Pancreas (tissue), 10 donors: ENCODE measurements around the gene ROBO1. TPM values are rescaled to one million over a fixed set of nuclear protein-coding genes. Genes with fewer than 3 reads are reported as not detected.

Experiments
- ATAC-seq, 4 donors: fragments of 200-7000 bp; cut with Tn5 transposase; one replicate each; pipeline versions ENCODE4 v1.8.0 to v1.9.1; 2020; ENCODE audit warnings: mild to moderate bottlenecking in 4 of 4, moderate library complexity in 4 of 4
- DNase-seq, 6 donors: peaks; one replicate each; pipeline ENCODE4 v3.0.0-alpha.2; 2020
- FAIRE-seq: peaks from 2 replicates; lab custom pipeline; 2012; peaks lifted over from hg19 to GRCh38; lab: Jason Lieb, UNC
- H3K27ac ChIP-seq, 4 donors: fragments of 200-600 bp; sonication (generic); 1 replicate in 3 of 4; 2 replicates in 1 of 4; pipeline versions ENCODE4 v1.5.0 to v1.8.0; 2020
- H3K27me3 ChIP-seq, 4 donors: fragments of 200-600 bp; one replicate each; pipeline ENCODE4 v1.8.0; 2021
- H3K36me3 ChIP-seq, 3 donors: fragments of 200-600 bp; sonication (generic) in 1 of 3; one replicate each; pipeline versions ENCODE4 v1.5.0 to v1.8.0; 2020 to 2021
- H3K4me1 ChIP-seq, 3 donors: fragments of 200-600 bp; one replicate each; pipeline ENCODE4 v1.8.0; 2021
- H3K4me3 ChIP-seq, 4 donors: fragments of 200-600 bp; sonication (generic) in 2 of 4; one replicate each; pipeline versions ENCODE4 v1.5.0 to v1.8.0; 2020 to 2021
- H3K9me3 ChIP-seq, 4 donors: fragments of 200-600 bp; one replicate each; pipeline ENCODE4 v1.8.0; 2021
- CTCF ChIP-seq, 4 donors: fragments of 200-600 bp; sonication (generic) in 3 of 4; IDR thresholded peaks; one replicate each; pipeline versions ENCODE4 v1.5.0 to v1.8.0; 2021; ENCODE audit warnings: antibody characterized with exemption in 4 of 4
- WGBS, 2 donors: extraction: QIAGEN DNeasy Blood & Tissue Kit; methylation state at CpG; one replicate each; pipeline ENCODE4 v1.1.7; 2013; 5-methylcytosine and 5-hydroxymethylcytosine counted together
- intact Hi-C, 3 donors: fragments of 100-400 bp; cut with DNase I; formaldehyde crosslinking; loops; one replicate each; pipeline versions ENCODE4 v1.11.1 to v1.14.2; 2022
- polyA plus RNA-seq, 2 donors: library from polyadenylated mRNA; stranded (reverse); fragments of 200-250 nt; gene quantifications; one replicate each; pipeline ENCODE4 v1.2.3, GENCODE V29; 2013
- total RNA-seq, 6 donors: library from RNA; stranded (reverse); fragmentation: NEBNext Ultra II Directional in 4 of 6; extraction: Animal tissue kit (Norgen Biotek cat#: 25700) in 4 of 6; gene quantifications; one replicate each; pipeline versions ENCODE4 v1.2.1 to v1.2.4, GENCODE V29; 2021 to 2023
- donor health status: healthy with polysubstance abuse.
- donor health status: DM: no; HTN: no; CAD: no; lungs with moderate emphysema.
- donor health status: DM: no; HTN: no; CAD: no.
- donor health status: control.
- donor health status: control.
- donor health status: Bipolar disorder and iron deficiency.
- donor health status: DM: yes; HTN: yes; CAD: no.
- donor health status: DM: no; HTN: no; CAD: no.
- donor health status: DM: no; HTN: no; CAD: no.
- donor health status: DM: yes; HTN: yes; CAD: no.

Gene ROBO1
- total and polyA plus RNA-seq, 8 donors = 0.51 to 8.5 (median 2.8) TPM

- ATAC-seq (peak in 1 of 4 donors; percentile 38), DNase-seq (no peak), FAIRE-seq (no peak)
- Histone ChIP-seq H3K4me1 (no peaks in the 10 kb centered on the region), H3K27ac (no peak overlapping the region), H3K36me3 (no peaks in the 10 kb centered on the region), H3K4me3 (no peak overlapping the region), H3K9me3 (no peaks in the 10 kb centered on the region), H3K27me3 (no peaks in the 10 kb centered on the region)
- WGBS, 2 donors = 52 to 53% methylated on average over 7 of the region's 7 CpGs
- intact Hi-C loops = no loop called here
- no peak for TF ChIP-seq CTCF (IDR thresholded peaks at IDR 0.05)
Measured at GRCh38 chr3:78848392-78849288, 919.2 kb downstream of the ROBO1 start.

GRCh38 chr3:78847603-78848002, 920.2 kb downstream of the ROBO1 start:
- Histone ChIP-seq H3K36me3 (no peaks in the 10 kb centered on the region), H3K27ac (no peak overlapping the region), H3K27me3 (no peaks in the 10 kb centered on the region), H3K4me3 (no peak overlapping the region), H3K4me1 (no peaks in the 10 kb centered on the region), H3K9me3 (no peaks in the 10 kb centered on the region)
- no peak for TF ChIP-seq CTCF (IDR thresholded peaks at IDR 0.05)
- intact Hi-C loops = no loop called here
- ATAC-seq (no peak), FAIRE-seq (no peak), DNase-seq (no peak)
- WGBS, 2 donors = 52 to 53% methylated on average over 3 of the region's 3 CpGs

- FAIRE-seq = no peak
- no peak for ATAC-seq
- Histone ChIP-seq H3K9me3 (no peaks in the 10 kb centered on the region), H3K4me3 (no peak overlapping the region), H3K4me1 (no peaks in the 10 kb centered on the region), H3K36me3 (no peaks in the 10 kb centered on the region), H3K27ac (no peak overlapping the region), H3K27me3 (no peaks in the 10 kb centered on the region)
- no peak for DNase-seq
- intact Hi-C loops = no loop called here
- no peak for TF ChIP-seq CTCF (IDR thresholded peaks at IDR 0.05)
- WGBS, 2 donors = 55 to 65% methylated on average over 4 of the region's 4 CpGs
Measured at GRCh38 chr3:78847203-78847602, 920.6 kb downstream of the ROBO1 start.

- no peaks in the 10 kb centered on the region for H3K9me3 ChIP-seq
- DNase-seq (no peak), ATAC-seq (peak in 1 of 4 donors; percentile 44), FAIRE-seq (no peak)
- no peak for TF ChIP-seq CTCF (IDR thresholded peaks at IDR 0.05)
- no peaks in the 10 kb centered on the region for H3K36me3 ChIP-seq
- H3K27ac ChIP-seq = no peak overlapping the region
- H3K4me1 ChIP-seq = no peaks in the 10 kb centered on the region
- H3K27me3 ChIP-seq = no peaks in the 10 kb centered on the region
- no peak overlapping the region for H3K4me3 ChIP-seq
- intact Hi-C loops = no loop called here
- WGBS, 2 donors = 51 to 66% methylated on average over 3 of the region's 3 CpGs
Measured at GRCh38 chr3:78846718-78847117, 921.1 kb downstream of the ROBO1 start.

GRCh38 chr3:78845605-78846004, 922.2 kb downstream of the ROBO1 start:
- no peaks in the 10 kb centered on the region for H3K4me1 ChIP-seq
- FAIRE-seq = no peak

More at GRCh38 chr3:78845605-78846004, 922.2 kb downstream of the ROBO1 start:
- DNase-seq (no peak), ATAC-seq (no peak)
- 38 to 42% methylated on average over 3 of the region's 3 CpGs for WGBS, 2 donors
- Histone ChIP-seq H3K27me3 (no peaks in the 10 kb centered on the region), H3K9me3 (no peaks in the 10 kb centered on the region), H3K27ac (no peak overlapping the region), H3K4me3 (no peak overlapping the region), H3K36me3 (no peaks in the 10 kb centered on the region)
- TF ChIP-seq CTCF (IDR thresholded peaks at IDR 0.05) = no peak
- intact Hi-C loops = no loop called here
